OCI-LY7 (cell line): ENCODE data around the gene CUBN.

Experiments
- EZH2phosphoT487 ChIP-seq: fragments of 200-600 bp; sonication (generic); IDR thresholded peaks from 2 replicates; pipeline ENCODE4 v1.6.1; 2018; ENCODE audit warnings: low read depth, borderline replicate concordance, mild to moderate bottlenecking, mixed run types, antibody characterized with exemption, low read length, moderate library complexity, mixed read lengths
- TF ChIP-seq, protein P1 (sequence below): fragments of 200-600 bp; sonication (generic); conservative IDR thresholded peaks from 2 replicates; pipeline ENCODE4 v1.5.1; 2014; ENCODE audit warnings: mild to moderate bottlenecking, antibody characterized with exemption, low read length, moderate library complexity, mixed read lengths

DNA sequence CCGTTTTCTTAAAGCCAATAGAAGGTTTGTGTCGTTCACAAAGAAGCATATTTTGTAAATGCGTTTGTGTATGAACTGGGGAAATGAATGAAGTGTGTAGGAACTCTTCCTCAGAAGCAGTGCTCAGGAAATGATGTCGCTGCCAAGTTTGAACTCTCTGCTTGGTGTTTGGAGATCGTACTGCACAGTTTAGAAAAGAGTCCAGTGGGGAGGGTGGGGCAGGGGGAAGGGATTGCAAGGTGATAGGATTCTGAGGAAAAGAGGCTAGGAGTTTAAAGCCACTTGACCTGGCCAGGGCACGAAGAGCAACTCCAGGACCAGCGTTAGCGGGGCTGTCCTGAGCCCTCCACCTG lies 122.2 kb downstream of the CUBN start:
- TF ChIP-seq, protein P1, sequence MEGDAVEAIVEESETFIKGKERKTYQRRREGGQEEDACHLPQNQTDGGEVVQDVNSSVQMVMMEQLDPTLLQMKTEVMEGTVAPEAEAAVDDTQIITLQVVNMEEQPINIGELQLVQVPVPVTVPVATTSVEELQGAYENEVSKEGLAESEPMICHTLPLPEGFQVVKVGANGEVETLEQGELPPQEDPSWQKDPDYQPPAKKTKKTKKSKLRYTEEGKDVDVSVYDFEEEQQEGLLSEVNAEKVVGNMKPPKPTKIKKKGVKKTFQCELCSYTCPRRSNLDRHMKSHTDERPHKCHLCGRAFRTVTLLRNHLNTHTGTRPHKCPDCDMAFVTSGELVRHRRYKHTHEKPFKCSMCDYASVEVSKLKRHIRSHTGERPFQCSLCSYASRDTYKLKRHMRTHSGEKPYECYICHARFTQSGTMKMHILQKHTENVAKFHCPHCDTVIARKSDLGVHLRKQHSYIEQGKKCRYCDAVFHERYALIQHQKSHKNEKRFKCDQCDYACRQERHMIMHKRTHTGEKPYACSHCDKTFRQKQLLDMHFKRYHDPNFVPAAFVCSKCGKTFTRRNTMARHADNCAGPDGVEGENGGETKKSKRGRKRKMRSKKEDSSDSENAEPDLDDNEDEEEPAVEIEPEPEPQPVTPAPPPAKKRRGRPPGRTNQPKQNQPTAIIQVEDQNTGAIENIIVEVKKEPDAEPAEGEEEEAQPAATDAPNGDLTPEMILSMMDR = no peak
- TF ChIP-seq EZH2phosphoT487 = no peak
